ENCODE data around the gene WSCD2.

- TF ChIP-seq RAD21 (conservative IDR thresholded peaks at IDR 0.05) (no peak), EZH2 (IDR thresholded peaks at IDR 0.05; ENCODE audit: borderline replicate concordance, insufficient read depth, low read length, poor library complexity, severe bottlenecking) (no peak), CTCF (IDR thresholded peaks at IDR 0.05; ENCODE audit: poor library complexity, severe bottlenecking) (no peak), EP300 (conservative IDR thresholded peaks at IDR 0.05; ENCODE audit: poor library complexity, severe bottlenecking) (no peak), TAF1 (IDR thresholded peaks at IDR 0.05; ENCODE audit: low read depth) (no peak)
Observed at GRCh38 chr12:108122644-108123043, 6.4 kb upstream of the WSCD2 start.

Data from neural cell (in vitro differentiated cells).